B cell (primary cell): Measurements from ENCODE around the gene RREB1. TPM values are rescaled to one million over a fixed set of nuclear protein-coding genes. Genes with fewer than 3 reads are reported as not detected.

ENCODE experiments used
- ATAC-seq: fragments of 200-7000 bp; cut with Tn5 transposase; one replicate; pipeline ENCODE4 v1.10.0; 2021; ENCODE audit warnings: low read depth, mild to moderate bottlenecking, moderate number of reproducible peaks, moderate library complexity
- CTCF ChIA-PET: fragments of 350-600 bp; sonication (Branson Sonifier 250); formaldehyde crosslinking; loops from one replicate; lab custom pipeline; 2021; ENCODE audit warnings: antibody characterized with exemption, inconsistent platforms; lab: Charles Lee
- POLR2A ChIA-PET: fragments of 350-600 bp; sonication (Branson Sonifier 250); formaldehyde crosslinking; loops from one replicate; lab custom pipeline; 2021; ENCODE audit warnings: antibody characterized with exemption; lab: Charles Lee
- DNase-seq: peaks from one replicate; pipeline ENCODE4 v3.0.0; 2013
- H2AFZ ChIP-seq: 2 replicates; pipeline ENCODE4 v1.6.1; 2012; ENCODE audit warnings: mild to moderate bottlenecking, low read depth, low read length; ENCODE audit not compliant: insufficient read depth, poor library complexity, severe bottlenecking
- H3K27ac ChIP-seq, 2 donors: 1 replicate in 1 of 2; 2 replicates in 1 of 2; pipeline ENCODE4 v1.5.1; 2012 to 2013; ENCODE audit warnings: low read length in 2 of 2, mild to moderate bottlenecking in 2 of 2, moderate library complexity in 1 of 2
- H3K27me3 ChIP-seq, 4 experiments: fragments of 200-600 bp in 1 of 4; sonication (generic) in 1 of 4; replicated peaks in 1 of 4; 1 replicate in 2 of 4; 2 replicates in 2 of 4; pipeline versions ENCODE4 v1.6.1 to v1.7.0; 2013 to 2016; ENCODE audit warnings: low read length in 3 of 4, mild to moderate bottlenecking in 2 of 4, mixed read lengths in 1 of 4, moderate library complexity in 1 of 4; ENCODE audit not compliant: insufficient read depth in 4 of 4, control insufficient read depth in 3 of 4; ENCODE audit errors: control extremely low read depth in 1 of 4
- H3K36me3 ChIP-seq, 2 experiments: replicated peaks in 1 of 2; 1 replicate in 1 of 2; 2 replicates in 1 of 2; pipeline versions ENCODE4 v1.6.1 to v1.7.1; 2013; ENCODE audit warnings: low read length in 1 of 2; ENCODE audit not compliant: insufficient read depth in 2 of 2, control insufficient read depth in 1 of 2; ENCODE audit errors: control extremely low read depth in 1 of 2, extremely low read depth in 1 of 2
- H3K4me1 ChIP-seq, 2 donors: fragments of 200-600 bp in 1 of 2; sonication (generic) in 1 of 2; 1 replicate in 1 of 2; 2 replicates in 1 of 2; pipeline versions ENCODE4 v1.5.1 to v1.6.1; 2013 to 2017; ENCODE audit warnings: low read length in 2 of 2; ENCODE audit not compliant: control insufficient read depth in 2 of 2, insufficient read depth in 2 of 2
- H3K4me2 ChIP-seq: replicated peaks from 2 replicates; pipeline ENCODE3; 2012; ENCODE audit warnings: mild to moderate bottlenecking, low read depth, low read length; ENCODE audit not compliant: poor library complexity, severe bottlenecking
- H3K4me3 ChIP-seq, 5 experiments: fragments of 200-600 bp in 1 of 5; sonication (generic) in 1 of 5; 1 replicate in 3 of 5; 2 replicates in 2 of 5; pipeline versions ENCODE4 v1.5.1 to v1.7.0; 2011 to 2016; ENCODE audit warnings: low read length in 4 of 5, mild to moderate bottlenecking in 4 of 5, low read depth in 2 of 5, control low read depth in 1 of 5, moderate library complexity in 1 of 5; ENCODE audit not compliant: insufficient read depth in 1 of 5; ENCODE audit errors: control extremely low read depth in 1 of 5, extremely low read depth in 1 of 5
- H3K79me2 ChIP-seq: fragments of 200-600 bp; sonication (generic); one replicate; pipeline ENCODE4 v1.6.0; 2016; ENCODE audit warnings: low read length; ENCODE audit not compliant: control insufficient read depth, insufficient read depth
- H3K9ac ChIP-seq: fragments of 200-600 bp; sonication (generic); 2 replicates; pipeline ENCODE4 v1.6.1; 2017; ENCODE audit warnings: mild to moderate bottlenecking, low read length, moderate library complexity
- H3K9me3 ChIP-seq, 3 donors: one replicate each; pipeline versions ENCODE4 v1.6.1 to v1.7.1; 2013; ENCODE audit warnings: low read length in 2 of 3; ENCODE audit not compliant: control insufficient read depth in 2 of 3, insufficient read depth in 1 of 3; ENCODE audit errors: control extremely low read depth in 1 of 3
- H4K20me1 ChIP-seq: 2 replicates; pipeline ENCODE4 v1.6.0; 2012; ENCODE audit warnings: mild to moderate bottlenecking, low read length; ENCODE audit not compliant: insufficient read depth, control insufficient read depth, poor library complexity, severe bottlenecking
- H3K27ac Mint-ChIP-seq: one replicate; pipeline ENCODE4 v1.8.0; 2021; ENCODE audit warnings: mixed read lengths
- H3K27me3 Mint-ChIP-seq: one replicate; pipeline ENCODE4 v1.8.0; 2021; ENCODE audit warnings: mixed read lengths
- H3K4me1 Mint-ChIP-seq: one replicate; pipeline ENCODE4 v1.8.0; 2021; ENCODE audit warnings: mixed read lengths
- H3K4me3 Mint-ChIP-seq: one replicate; pipeline ENCODE4 v1.8.0; 2021; ENCODE audit warnings: mixed read lengths
- H3K9me3 Mint-ChIP-seq: one replicate; pipeline ENCODE4 v1.8.0; 2022; ENCODE audit warnings: mixed read lengths; ENCODE audit not compliant: insufficient read depth
- CTCF ChIP-seq: fragments of 200-600 bp; IDR thresholded peaks from one replicate; pipeline ENCODE4 v1.8.0; 2022; ENCODE audit warnings: antibody characterized with exemption, mild to moderate bottlenecking
- EZH2 ChIP-seq: IDR thresholded peaks from 2 replicates; pipeline ENCODE4 v1.6.1; 2012; ENCODE audit warnings: borderline replicate concordance, low read depth, mild to moderate bottlenecking, moderate library complexity, low read length; ENCODE audit not compliant: insufficient read depth, poor library complexity, severe bottlenecking
- WGBS: methylation state at CpG from one replicate; pipeline ENCODE4 v1.1.5; 2013; ENCODE audit warnings: missing lambda C conversion rate; ENCODE audit not compliant: insufficient coverage; 5-methylcytosine and 5-hydroxymethylcytosine counted together
- intact Hi-C: fragments of 100-400 bp; cut with micrococcal nuclease; formaldehyde crosslinking; loops from one replicate; pipeline ENCODE4 v1.10.0; 2022
- polyA plus RNA-seq: library from polyadenylated mRNA; depleted of rRNA; stranded (reverse); fragments of >200 nt; gene quantifications from 2 replicates; pipeline ENCODE4 v1.2.3, GENCODE V29; 2012
- total RNA-seq, 2 donors: library from RNA; stranded (reverse); fragments of 120-200 nt in 1 of 2; gene quantifications; 1 replicate in 1 of 2; 2 replicates in 1 of 2; pipeline versions ENCODE4 v1.2.3 to v1.2.4, GENCODE V29; 2013 to 2022

The RREB1 gene
- total and polyA plus RNA-seq, 2 donors (not counting 1 experiment from before 2014, with no cell fraction given), result 10.4 to 58.6 TPM

GRCh38 chr6:7255918-7256317 lies 148.2 kb downstream of the RREB1 start:
- Histone ChIP-seq H3K36me3 (peaks cover 0 to 16% of the 10 kb centered on the region in 2 experiments), H2AFZ (no peak overlapping the region), H3K79me2 (no peaks in the 10 kb centered on the region), H3K4me2 (no peak overlapping the region), H3K9ac (no peak overlapping the region), H3K4me3 (no peak overlapping the region), H3K27ac (no peak overlapping the region), H3K4me1 (peaks cover 4 to 6% of the 10 kb centered on the region in 2 donors), H3K27me3 (peaks cover 0 to 8% (median 1%) of the 10 kb centered on the region in 4 experiments), H3K9me3 (peaks cover 0 to 14% (median 4%) of the 10 kb centered on the region in 3 donors), H4K20me1 (no peaks in the 10 kb centered on the region)
- H3K9me3 Mint-ChIP-seq, result no peaks in the 10 kb centered on the region
- DNase-seq (no peak), ATAC-seq (no peak)
- ChIA-PET POLR2A (interaction anchor here (0.5 kb wide), 1 partner anchor 216 kb away, joined by 3 read pairs; no protein-coding TSS in a partner anchor), CTCF (interaction anchor here (0.6 to 2.1 kb wide), 3 partner anchors 11 to 354 kb away, joined by 3 to 7 read pairs (median 4); no protein-coding TSS in a partner anchor)
- H3K4me3 Mint-ChIP-seq, result no peak overlapping the region
- 98% methylated on average over 3 of the region's 5 CpGs for WGBS
- peaks cover 22% of the 10 kb centered on the region for H3K4me1 Mint-ChIP-seq
- TF ChIP-seq EZH2 (no peak), CTCF (no peak)
- H3K27ac Mint-ChIP-seq, result no peak overlapping the region
- peaks cover 7% of the 10 kb centered on the region for H3K27me3 Mint-ChIP-seq
- intact Hi-C loops, result no loop called here

DNA sequence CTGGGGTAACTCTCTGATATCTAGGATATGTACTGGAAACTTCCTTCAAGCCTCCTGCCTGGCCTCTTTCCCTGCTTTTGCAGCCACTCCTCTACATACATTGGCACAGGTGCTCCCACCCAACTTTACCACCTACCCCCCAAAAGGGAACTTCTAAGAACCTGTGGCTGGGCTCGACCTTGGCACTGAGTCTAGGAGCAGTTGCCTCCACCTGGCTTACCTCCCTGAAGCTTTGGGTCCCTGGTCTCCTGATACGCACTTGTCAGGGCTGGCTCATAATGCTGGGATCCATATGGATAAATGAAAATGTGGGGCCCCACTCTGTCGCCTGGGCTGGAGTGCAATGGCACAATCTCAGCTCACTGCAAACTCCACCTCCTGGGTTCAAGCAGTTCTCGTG lies 149.0 kb downstream of the RREB1 start:
- H2AFZ ChIP-seq, result no peak overlapping the region
- DNase-seq (no peak), ATAC-seq (no peak)
- CTCF ChIA-PET, result no interaction called here
- WGBS, result 86% methylated on average over 4 of the region's 4 CpGs
- peaks cover 0 to 8% of the 10 kb centered on the region in 2 experiments for H3K36me3 ChIP-seq
- no peaks in the 10 kb centered on the region for H3K79me2 ChIP-seq
- intact Hi-C loops, result no loop called here
- H3K9ac ChIP-seq, result no peak overlapping the region
- Mint-ChIP-seq H3K9me3 (no peaks in the 10 kb centered on the region), H3K4me3 (no peak overlapping the region), H3K4me1 (peaks cover 27% of the 10 kb centered on the region), H3K27me3 (peaks cover 12% of the 10 kb centered on the region), H3K27ac (no peak overlapping the region)
- no peaks in the 10 kb centered on the region for H4K20me1 ChIP-seq
- no peak overlapping the region for H3K4me3 ChIP-seq
- POLR2A ChIA-PET, result no interaction called here
- peaks cover 13 to 14% of the 10 kb centered on the region in 2 donors for H3K4me1 ChIP-seq
- H3K27me3 ChIP-seq, result peaks cover 0 to 17% (median 1%) of the 10 kb centered on the region in 4 experiments
- H3K4me2 ChIP-seq, result no peak overlapping the region
- no peak overlapping the region for H3K27ac ChIP-seq
- H3K9me3 ChIP-seq, result peaks cover 0 to 18% (median 4%) of the 10 kb centered on the region in 3 donors
- TF ChIP-seq EZH2 (no peak), CTCF (no peak)
